ENCODE data around the gene UGT1A1. TPM values are rescaled to one million over a fixed set of nuclear protein-coding genes. Genes with fewer than 3 reads are reported as not detected.

The UGT1A1 gene
- total RNA-seq, 4 donors from 2014 or later, result 1.7 to 72.9 (median 26.9) TPM

GRCh38 chr2:233789554-233789953 lies 29.5 kb downstream of the UGT1A1 start:
- no peak for DNase-seq
- no peak overlapping the region for H3K4me3 ChIP-seq
- H3K36me3 ChIP-seq, result no peaks in the 10 kb centered on the region
- H3K4me1 ChIP-seq, result no peaks in the 10 kb centered on the region
- H3K9me3 ChIP-seq, result no peaks in the 10 kb centered on the region
- no peak for TF ChIP-seq CTCF (IDR thresholded peaks at IDR 0.05)
- TF ChIP-seq POLR2A (IDR thresholded peaks at IDR 0.05), result no peak
- H3K27ac ChIP-seq, result no peak overlapping the region
- H3K27me3 ChIP-seq, result no peaks in the 10 kb centered on the region

- no peaks in the 10 kb centered on the region for H3K36me3 ChIP-seq
- H3K4me3 ChIP-seq, result no peak overlapping the region
- H3K4me1 ChIP-seq, result no peaks in the 10 kb centered on the region
- H3K27ac ChIP-seq, result no peak overlapping the region
- H3K9me3 ChIP-seq, result no peaks in the 10 kb centered on the region
- DNase-seq, result no peak
- no peak for TF ChIP-seq CTCF (IDR thresholded peaks at IDR 0.05)
- TF ChIP-seq POLR2A (IDR thresholded peaks at IDR 0.05), result no peak
- no peaks in the 10 kb centered on the region for H3K27me3 ChIP-seq
Observed at GRCh38 chr2:233791151-233791882, 31.2 kb downstream of the UGT1A1 start.

GRCh38 chr2:233791883-233792329 lies 31.8 kb downstream of the UGT1A1 start:
- Histone ChIP-seq H3K4me1 (no peaks in the 10 kb centered on the region), H3K27ac (no peak overlapping the region), H3K9me3 (no peaks in the 10 kb centered on the region), H3K4me3 (no peak overlapping the region), H3K27me3 (no peaks in the 10 kb centered on the region), H3K36me3 (no peaks in the 10 kb centered on the region)
- no peak for DNase-seq
- no peak for TF ChIP-seq CTCF (IDR thresholded peaks at IDR 0.05)
- no peak for TF ChIP-seq POLR2A (IDR thresholded peaks at IDR 0.05)

DNA sequence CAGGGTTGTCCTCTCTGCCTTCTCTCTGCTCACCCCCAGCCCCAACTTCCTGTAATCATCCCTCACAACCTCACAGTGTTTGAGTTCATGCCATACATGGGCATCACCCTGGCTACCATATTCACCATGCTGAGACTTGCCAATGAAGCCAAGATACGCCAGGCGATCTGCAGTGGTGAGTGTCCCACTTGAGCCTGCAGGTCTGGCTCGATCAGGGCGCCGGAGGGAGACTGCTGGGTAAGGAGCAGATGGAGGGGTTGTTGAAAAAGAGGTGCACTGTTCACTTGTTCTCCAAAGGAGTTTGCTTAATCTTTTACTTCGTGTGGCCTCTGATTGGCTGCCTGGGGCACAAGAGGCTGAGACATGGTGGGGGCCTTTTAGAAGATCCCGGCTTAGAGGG lies 32.6 kb downstream of the UGT1A1 start:
- Histone ChIP-seq H3K4me3 (no peak overlapping the region), H3K27ac (no peak overlapping the region), H3K4me1 (no peaks in the 10 kb centered on the region), H3K27me3 (no peaks in the 10 kb centered on the region), H3K9me3 (no peaks in the 10 kb centered on the region), H3K36me3 (no peaks in the 10 kb centered on the region)
- DNase-seq, result no peak
- TF ChIP-seq CTCF (IDR thresholded peaks at IDR 0.05) (no peak), POLR2A (IDR thresholded peaks at IDR 0.05) (no peak)

DNA sequence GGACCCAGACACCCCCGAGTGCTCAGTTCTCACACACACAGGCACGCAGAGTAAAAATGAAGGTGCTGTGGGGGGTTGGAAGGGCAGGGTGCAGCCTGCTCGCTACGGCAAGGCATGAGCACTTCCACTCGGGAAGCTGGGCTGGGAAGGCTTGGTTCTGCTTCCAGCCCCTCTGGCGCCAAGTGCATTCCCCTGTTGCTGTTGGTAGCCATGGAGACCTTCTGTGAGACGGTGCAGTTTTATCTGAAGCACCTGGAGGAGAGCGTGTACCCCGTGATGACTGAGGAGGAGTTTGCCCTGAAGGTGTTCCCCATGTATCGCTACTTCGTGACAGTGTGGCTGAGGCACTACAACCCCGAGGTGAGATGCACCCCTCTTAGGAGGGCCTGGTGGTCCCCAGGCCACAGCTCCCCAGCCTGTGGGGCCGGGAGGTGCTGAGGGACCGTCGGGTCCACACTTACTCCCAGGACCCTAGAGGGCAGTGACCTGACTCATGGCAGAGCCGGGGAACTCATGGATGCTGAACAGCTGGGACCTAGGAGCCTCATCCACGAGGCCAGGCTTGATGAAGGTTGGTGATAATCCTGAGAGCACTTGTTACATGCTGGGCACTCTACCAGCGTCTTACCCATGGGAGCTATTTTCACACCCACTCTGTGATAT lies 33.5 kb downstream of the UGT1A1 start:
- no peak for DNase-seq
- TF ChIP-seq POLR2A (IDR thresholded peaks at IDR 0.05) (no peak), CTCF (IDR thresholded peaks at IDR 0.05) (no peak)
- Histone ChIP-seq H3K27me3 (no peaks in the 10 kb centered on the region), H3K4me1 (no peaks in the 10 kb centered on the region), H3K9me3 (no peaks in the 10 kb centered on the region), H3K4me3 (no peak overlapping the region), H3K36me3 (no peaks in the 10 kb centered on the region), H3K27ac (no peak overlapping the region)

Measured in Peyer's patch (tissue), 4 donors.